GM10266 (cell line): Measurements from ENCODE around the gene PIP5K1B.

Source experiments
- DNase-seq: peaks from one replicate; pipeline ENCODE4 v3.0.0; 2012; ENCODE audit errors: extremely low spot score
- CTCF ChIP-seq: IDR thresholded peaks from 2 replicates; pipeline ENCODE4 v1.5.1; 2012; ENCODE audit warnings: mild to moderate bottlenecking, low read depth; ENCODE audit not compliant: control insufficient read depth, insufficient read depth; ENCODE audit errors: missing control alignments

PIP5K1B gene

GRCh38 chr9:68851657-68852056 is 146.6 kb downstream of the PIP5K1B start:
- DNase-seq = no peak
- TF ChIP-seq CTCF = no peak

- TF ChIP-seq CTCF = no peak
- DNase-seq = no peak
Measured at GRCh38 chr9:68852941-68853340, 147.9 kb downstream of the PIP5K1B start.

DNA sequence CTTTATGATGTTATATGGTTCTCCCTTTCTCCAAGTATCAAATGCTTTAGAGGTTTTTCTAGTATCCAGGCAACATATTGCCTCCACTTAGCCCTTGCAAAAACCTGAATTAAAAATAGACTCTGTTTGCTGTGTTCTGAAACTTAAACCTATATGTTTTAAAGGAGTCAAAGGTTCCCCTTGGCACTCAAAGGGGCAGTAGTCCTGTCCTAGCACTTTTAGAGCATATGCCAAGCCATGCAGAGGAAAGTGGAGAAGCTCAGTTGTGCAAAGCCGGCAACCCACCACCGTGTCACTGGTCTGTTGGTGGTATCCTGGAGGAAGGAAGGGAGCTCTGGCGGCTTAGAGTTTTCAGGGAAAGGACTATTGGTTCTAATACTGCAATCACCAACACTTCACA is 154.3 kb downstream of the PIP5K1B start:
- no peak for DNase-seq
- no peak for TF ChIP-seq CTCF

- TF ChIP-seq CTCF = no peak
- no peak for DNase-seq
Measured at GRCh38 chr9:68860419-68860818, 155.4 kb downstream of the PIP5K1B start.

DNA sequence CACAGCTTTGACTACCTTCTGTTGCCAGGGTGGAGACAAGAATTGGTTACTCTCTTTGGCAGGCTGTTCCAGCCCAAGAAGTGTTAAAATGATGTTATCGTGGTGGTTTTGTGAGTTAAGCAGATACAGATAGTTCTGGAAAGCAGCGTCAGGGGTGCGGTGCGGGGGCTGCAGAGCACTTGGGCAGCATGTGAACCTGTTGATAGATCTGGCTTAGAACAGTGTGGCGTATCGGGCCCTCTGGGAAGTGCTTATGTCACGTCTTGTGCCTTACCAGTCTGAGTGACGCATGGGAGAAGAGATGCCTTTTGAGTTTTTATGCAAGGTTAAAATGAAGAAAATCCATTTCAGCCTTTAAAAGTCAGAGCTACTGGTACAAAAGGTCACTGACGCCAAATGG is 156.4 kb downstream of the PIP5K1B start:
- no peak for DNase-seq
- no peak for TF ChIP-seq CTCF

- no peak for DNase-seq
- TF ChIP-seq CTCF = no peak
Measured at GRCh38 chr9:68867066-68867465, 162.0 kb downstream of the PIP5K1B start.

GRCh38 chr9:68869022-68869421 is 164.0 kb downstream of the PIP5K1B start:
- no peak for DNase-seq
- no peak for TF ChIP-seq CTCF
